M059J (cell line): ENCODE measurements around the gene THTPA. TPM values are rescaled to one million over a fixed set of nuclear protein-coding genes. Genes with fewer than 3 reads are reported as not detected.
A peak's percentile ranks its signal among the peaks of the same experiment; 100 is the strongest.

ENCODE experiments used
- DNase-seq: peaks from one replicate; pipeline ENCODE4 v3.0.0-alpha.2; 2012; ENCODE audit warnings: low read depth
- total RNA-seq: library from RNA; depleted of rRNA; stranded (reverse); fragments of >200 nt; shearing (Covaris generic); gene quantifications from 2 replicates; pipeline ENCODE4 v1.2.3, GENCODE V29; 2014

The THTPA gene
- total RNA-seq, 1 experiment from 2014 or later = 18.1 TPM

- peak; percentile 53 for DNase-seq
These were observed 4.6 kb upstream of the THTPA start, which contains the start of gene ZFHX2 for GRCh38 chr14:23551266-23552028. Gene ZFHX2 (minus strand): TSS chr14:23551765. CDS start chr14:23535325, 16,440 bp downstream.

DNA sequence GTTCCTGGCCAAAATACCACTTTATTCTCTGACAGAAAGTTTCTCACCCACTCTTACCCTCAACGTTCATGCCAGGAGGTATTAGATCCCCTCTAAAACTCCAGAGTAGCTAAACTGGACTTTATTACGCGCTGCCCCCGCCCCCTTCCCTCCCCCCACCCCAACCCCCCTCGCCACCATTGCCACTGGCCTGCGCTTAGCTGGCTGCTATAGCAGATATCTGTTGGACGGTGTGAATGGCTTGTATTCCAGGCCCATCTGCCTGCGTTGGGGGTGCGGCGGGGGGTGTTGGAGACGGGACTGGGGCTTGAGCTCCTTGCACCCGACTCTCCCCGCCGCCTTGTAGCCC is 564 bp upstream of the THTPA start:
- DNase-seq = no peak

GRCh38 chr14:23556700-23557440 is 799 bp downstream of the THTPA start:
- no peak for DNase-seq

DNA sequence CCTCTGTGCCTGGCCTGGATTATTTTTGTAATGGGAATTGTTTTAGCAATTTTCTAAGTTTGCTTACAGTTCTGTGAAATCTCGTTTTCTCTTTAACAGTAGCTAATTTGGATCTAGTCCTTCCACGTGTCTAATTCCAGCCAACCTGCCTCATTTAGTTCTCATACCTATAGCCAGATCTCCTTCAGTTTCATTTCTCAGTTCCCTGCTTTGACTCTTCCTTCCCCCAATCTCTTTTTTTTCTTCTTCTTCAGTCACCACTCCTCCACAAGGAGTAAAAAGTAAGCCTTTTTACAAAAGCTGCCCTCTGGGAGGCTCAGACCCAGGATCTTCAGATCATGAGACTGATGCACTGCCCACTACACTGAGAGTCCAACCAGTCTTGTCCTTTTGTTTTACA is 1.4 kb downstream of the THTPA start:
- DNase-seq = no peak

DNA sequence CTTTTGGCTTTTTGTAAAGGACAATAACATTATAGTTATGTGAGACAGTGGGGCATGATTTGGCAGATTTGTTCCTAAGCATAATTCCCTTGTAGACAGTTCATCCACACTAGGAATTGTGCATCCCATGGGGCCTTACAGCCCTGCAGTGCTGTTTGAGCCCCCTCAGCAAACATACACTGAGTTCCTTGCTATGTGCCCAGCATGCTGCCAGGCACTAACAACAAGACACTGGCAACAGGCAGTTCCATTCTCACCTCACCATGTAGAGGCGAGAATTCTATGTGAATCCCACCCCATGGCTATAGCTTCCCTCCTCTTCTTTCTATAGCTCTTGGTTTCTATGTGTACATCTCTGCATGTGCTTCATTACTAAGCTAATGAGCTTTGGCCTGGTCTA is 1.9 kb downstream of the THTPA start:
- DNase-seq = no peak

GRCh38 chr14:23558346-23559009 is 2.4 kb downstream of the THTPA start:
- DNase-seq = no peak

DNA sequence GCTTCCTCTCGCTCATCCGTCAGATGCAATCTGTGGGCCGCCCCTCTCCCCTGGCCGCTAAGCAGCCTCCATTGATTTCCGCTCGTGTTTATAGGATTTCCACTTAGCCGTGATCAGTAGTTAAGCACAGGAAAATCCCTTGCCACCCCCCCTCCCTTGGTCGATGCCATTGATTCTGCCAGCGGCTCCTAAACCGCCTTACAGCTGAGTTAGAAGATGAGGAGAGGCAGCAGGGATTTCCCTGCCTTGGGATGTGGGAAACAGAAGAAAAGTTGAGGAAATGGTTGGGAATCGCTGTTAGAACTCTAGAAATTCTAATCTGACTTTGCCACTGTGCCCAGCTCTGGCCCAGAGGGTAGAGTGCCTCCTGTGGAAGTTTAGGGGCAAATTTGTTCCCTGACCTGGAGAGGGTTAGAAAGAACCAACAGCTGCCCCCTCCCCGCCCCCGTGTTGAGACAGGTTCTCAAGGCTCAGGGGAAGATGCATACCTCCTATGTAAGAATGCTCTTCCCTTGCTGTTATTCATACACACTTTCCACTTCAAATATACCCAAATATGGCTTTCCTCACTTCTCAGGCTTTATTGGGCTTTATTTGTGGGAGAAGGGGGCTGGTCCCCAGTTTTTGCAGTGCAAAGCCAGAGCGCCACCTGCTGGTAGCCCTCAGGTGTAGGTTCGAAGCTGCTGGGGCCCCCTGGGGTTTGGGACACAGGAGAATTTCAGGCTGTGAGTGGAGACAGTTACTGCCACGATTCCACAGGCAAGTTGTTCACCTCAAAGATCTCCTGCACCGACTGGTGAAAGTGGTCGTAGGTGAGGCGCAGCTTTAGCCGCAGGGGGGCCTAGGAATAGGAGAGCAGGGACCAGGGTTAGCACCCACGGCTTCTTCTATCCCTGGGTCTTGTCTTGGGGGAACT is 3.2 kb downstream of the THTPA start:
- peak; percentile 40 for DNase-seq

GRCh38 chr14:23559926-23560520 is 4.0 kb downstream of the THTPA start:
- DNase-seq = no peak

GRCh38 chr14:23561259-23561658 is 5.2 kb downstream of the THTPA start:
- DNase-seq = no peak

DNA sequence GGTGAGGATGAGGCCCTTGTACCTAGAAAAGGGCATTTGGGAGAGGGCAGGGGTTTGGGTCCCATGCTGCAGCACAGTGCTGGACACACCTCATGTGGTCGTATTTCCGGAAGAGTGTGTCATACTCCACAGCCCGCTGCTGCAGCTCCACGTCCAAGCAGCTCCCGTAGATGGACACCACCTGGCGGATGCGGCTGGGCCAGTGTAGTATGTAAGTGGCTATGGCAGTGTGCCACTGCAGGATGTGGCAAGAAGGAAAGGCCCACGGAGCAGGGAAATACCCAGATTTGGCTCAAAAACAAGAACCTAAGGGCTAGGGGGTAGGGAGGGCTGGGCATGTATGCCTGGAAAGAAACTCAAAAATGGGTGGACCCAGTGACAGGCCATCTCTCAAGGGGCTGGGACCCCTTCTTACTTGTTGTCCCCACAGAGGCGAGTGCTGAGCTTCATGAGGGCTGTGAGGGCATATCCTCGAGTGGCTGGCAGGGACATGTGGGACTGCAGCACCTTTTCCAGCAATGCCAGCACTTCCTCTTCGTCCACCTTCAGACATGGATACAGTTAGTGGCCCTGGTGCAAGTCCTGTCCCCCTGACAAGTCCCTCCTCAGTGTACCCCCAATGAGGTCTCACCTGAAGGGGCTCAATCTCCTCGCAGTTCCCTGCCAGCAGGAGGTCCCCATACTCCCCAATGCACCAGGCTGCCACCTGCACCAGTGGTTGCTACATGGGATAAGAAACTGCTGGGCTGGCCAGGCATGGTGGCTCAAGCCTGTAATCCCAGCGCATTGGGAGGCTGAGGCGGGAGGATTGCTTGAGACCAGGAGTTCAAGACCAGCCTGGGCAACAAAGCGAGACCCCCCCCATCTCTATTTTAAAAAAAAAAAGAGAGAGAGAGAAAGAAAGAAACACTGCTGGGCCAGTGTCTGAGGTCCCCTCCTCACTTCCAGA is 6.1 kb downstream of the THTPA start:
- DNase-seq = peak; percentile 37

DNA sequence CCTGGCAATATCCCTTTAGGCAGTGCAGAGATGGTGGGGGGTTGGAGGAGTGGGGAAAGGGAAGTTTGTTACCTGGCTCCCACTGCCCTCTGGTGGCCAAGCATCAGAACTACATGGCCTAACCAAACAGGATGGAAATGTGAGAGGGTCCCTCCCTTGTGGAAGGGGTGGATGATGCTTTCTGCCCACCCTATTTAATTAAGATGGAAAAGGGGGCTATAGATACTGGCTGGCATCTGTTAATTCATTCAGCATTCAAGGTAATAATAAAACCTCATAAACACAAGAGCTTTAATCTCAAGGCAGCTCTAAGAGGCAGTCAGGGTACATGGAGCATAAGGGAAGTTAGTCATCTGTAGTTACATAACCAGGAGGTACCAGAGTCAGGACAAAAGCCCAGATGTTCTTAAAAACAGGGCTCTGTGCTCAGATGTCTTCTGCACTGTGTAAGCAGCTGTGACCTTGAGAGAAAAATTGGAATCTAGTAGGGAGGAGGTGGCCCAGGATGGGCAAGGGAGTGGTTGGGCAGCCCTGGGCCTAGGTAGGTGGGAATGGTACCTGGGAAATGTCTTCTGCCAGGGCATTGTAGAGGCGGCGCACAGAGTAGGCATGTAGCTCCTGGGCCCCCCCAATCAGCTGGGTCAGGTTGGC is 6.9 kb downstream of the THTPA start:
- peak; percentile 35 for DNase-seq

GRCh38 chr14:23563473-23564180 is 7.6 kb downstream of the THTPA start:
- no peak for DNase-seq

DNA sequence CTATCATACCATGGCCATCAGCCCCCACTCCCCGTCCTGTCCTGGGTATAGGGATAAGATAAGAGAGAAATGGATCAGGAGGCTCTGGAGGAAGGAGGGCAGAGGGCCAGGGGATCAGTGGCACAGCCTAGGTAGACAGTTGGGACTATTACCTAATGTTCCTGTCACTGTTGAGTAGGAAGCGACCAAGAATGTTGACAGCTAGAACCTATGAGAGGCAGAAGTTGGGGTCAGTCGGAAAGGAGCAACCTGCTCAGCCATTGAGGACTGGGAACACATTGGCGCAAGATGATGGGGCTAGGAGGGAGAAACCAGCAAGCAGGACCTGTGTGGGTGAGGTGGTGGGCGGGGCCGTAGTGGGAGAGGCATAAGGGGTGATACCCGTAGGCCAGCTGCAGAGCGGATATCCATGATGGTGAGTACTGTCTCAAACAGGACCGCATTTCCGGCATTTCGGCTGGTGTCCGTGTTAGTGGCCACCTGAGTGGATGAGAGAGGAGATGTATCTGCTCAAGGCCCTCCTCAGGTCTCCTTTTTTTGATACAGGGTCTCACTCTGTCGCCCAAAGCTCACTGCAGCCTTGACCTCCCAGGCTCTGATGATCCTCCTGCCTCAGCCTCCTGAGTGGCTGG is 8.2 kb downstream of the THTPA start:
- DNase-seq = no peak

DNA sequence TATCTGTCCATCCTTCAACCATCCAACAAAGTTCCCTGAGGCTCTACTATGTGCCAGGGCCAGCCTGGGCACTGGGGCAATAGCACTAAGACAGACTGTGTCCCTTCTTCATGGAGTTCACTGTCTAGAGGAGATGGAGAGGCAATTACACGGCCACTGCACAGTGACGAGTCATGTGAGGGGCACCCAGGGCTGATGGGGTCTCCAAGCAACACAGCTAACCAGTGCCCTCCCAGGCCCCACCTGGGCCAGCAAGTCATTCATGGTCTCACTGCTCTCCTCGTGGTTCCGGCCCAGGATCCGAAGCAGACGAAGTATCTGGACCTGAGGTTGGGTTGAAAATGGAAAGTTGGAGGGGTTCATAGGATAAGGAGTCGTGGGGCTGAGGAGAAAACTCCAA is 8.8 kb downstream of the THTPA start:
- DNase-seq = no peak

DNA sequence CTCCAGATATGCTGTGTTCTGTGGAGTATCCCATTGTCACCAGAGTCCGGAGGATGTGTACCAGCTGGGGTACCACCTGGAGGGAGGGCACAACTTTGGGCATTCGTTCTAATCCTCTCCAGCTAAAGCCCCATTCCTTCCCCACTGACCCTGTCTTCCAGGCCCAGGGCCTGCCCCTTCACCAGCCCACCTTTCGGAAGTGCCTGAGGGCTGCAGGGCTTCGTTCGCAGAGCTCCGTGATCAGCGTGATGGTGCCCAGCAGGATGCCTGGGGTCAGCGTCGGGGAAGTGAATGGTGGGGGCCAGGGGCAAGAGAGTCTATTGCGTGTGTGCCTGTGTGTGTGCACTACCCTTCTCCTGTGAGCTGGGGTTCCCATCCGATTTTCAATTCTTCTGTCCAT is 9.6 kb downstream of the THTPA start:
- no peak for DNase-seq

DNA sequence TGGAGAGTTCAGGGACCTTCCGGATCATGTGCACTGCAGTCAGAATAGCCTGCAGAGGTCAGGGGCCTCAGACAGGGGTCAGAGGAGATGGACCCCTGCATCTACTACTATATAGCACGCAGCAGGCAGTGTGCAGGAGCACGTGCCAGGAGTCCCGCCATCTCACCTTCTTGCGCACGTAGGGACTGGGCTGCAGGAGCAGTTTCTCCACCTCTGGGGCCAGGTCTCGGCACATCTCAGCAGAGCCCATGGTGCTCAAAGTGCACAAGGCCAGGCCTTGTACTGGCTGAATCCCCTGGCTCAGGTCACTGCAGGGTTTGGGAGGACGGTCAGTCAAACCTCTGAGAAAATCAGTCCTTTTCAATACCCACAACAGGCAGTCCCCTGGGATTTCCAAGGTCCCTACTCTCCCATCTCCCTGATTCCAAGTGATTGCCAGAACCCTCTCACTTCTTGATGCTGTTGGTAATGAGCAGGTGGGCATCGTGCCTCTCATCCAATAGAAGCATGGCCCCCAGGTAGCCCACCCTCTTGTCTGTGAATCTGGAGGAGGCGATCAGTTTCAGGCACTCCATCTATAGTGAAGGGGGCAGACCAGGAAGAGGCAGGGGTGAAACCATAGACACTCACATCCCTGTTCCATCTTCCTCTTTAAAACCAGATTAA is 10.2 kb downstream of the THTPA start:
- DNase-seq = no peak

DNA sequence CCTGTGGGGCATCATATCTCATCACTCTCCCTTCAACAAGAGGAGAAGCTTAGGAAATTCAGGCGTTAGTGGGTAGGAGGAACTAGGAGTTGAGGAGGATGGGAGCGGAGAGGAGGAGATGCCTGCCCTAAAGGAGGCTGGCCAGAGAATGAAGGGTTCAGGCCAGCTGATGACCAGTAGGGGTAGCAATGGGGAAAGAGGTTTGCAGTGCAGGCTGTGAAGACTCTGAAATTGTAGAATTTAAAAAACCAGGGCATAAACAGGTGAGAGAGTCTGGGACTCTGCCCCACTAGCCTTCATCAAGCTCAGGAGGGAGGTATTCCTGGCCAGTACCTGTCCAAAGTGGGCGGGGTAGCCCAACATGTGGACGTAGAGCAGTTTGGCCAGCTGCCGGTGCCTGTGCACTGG is 10.7 kb downstream of the THTPA start:
- peak; percentile 22 for DNase-seq
